Calu3 (cell line): ENCODE results near the gene CDK4. TPM values are rescaled to one million over a fixed set of nuclear protein-coding genes. Genes with fewer than 3 reads are reported as not detected.

Source experiments
- BruUV-seq: library from RNA; stranded (reverse); fragments of 400-500 nt; replicated peaks from 2 replicates; lab custom pipeline; 2021; lab: Mats Ljungman, UMichigan
- CTCF ChIA-PET: fragments of 300-600 bp; sonication (Branson Sonifier 250); formaldehyde crosslinking; loops from one replicate; lab custom pipeline; 2022; ENCODE audit warnings: antibody characterized with exemption; lab: Charles Lee
- DNase-seq: peaks from one replicate; pipeline ENCODE4 v3.0.0; 2022
- H3K27ac Mint-ChIP-seq: one replicate; pipeline ENCODE4 v1.8.0; 2022; ENCODE audit warnings: mixed read lengths; ENCODE audit not compliant: unreplicated experiment
- H3K27me3 Mint-ChIP-seq: one replicate; pipeline ENCODE4 v1.8.0; 2022; ENCODE audit warnings: mixed read lengths; ENCODE audit not compliant: unreplicated experiment
- H3K36me3 Mint-ChIP-seq: one replicate; pipeline ENCODE4 v1.8.0; 2022; ENCODE audit warnings: mild to moderate bottlenecking, moderate library complexity, mixed read lengths; ENCODE audit not compliant: insufficient read depth, unreplicated experiment
- H3K4me1 Mint-ChIP-seq: one replicate; pipeline ENCODE4 v1.8.0; 2022; ENCODE audit warnings: mild to moderate bottlenecking, low read depth, mixed read lengths; ENCODE audit not compliant: unreplicated experiment
- H3K4me3 Mint-ChIP-seq: one replicate; pipeline ENCODE4 v1.8.0; 2022; ENCODE audit warnings: mild to moderate bottlenecking, low read depth, moderate library complexity, mixed read lengths; ENCODE audit not compliant: unreplicated experiment
- H3K9me3 Mint-ChIP-seq: one replicate; pipeline ENCODE4 v1.8.0; 2022; ENCODE audit warnings: low read depth, mixed read lengths; ENCODE audit not compliant: unreplicated experiment
- CTCF ChIP-seq: fragments of 200-600 bp; IDR thresholded peaks from one replicate; pipeline ENCODE4 v1.8.0; 2022; ENCODE audit warnings: antibody characterized with exemption; ENCODE audit not compliant: unreplicated experiment
- intact Hi-C: fragments of 100-400 bp; cut with micrococcal nuclease; formaldehyde crosslinking; loops from one replicate; pipeline ENCODE4 v1.10.0; 2022; ENCODE audit not compliant: unreplicated experiment
- total RNA-seq: library from RNA; stranded (reverse); gene quantifications from 2 replicates; pipeline ENCODE4 v1.2.3, GENCODE V29; 2022

Gene CDK4
- total RNA-seq, 1 experiment from 2014 or later, result 188 TPM

GRCh38 chr12:57744194-57744776 is 7.8 kb downstream of the CDK4 start:
- no peaks in the 10 kb centered on the region for H3K9me3 Mint-ChIP-seq
- no peak for TF ChIP-seq CTCF
- peaks cover 38% of the 10 kb centered on the region for H3K4me1 Mint-ChIP-seq
- DNase-seq, result peak; percentile 76
- intact Hi-C loops, result no loop called here
- H3K27me3 Mint-ChIP-seq, result peaks cover 33% of the 10 kb centered on the region
- H3K36me3 Mint-ChIP-seq, result peaks cover 54% of the 10 kb centered on the region
- BruUV-seq, result TSS peak; percentile 4
- CTCF ChIA-PET, result interaction anchor here (0.8 to 1.8 kb wide), 6 partner anchors 9 to 161 kb away, joined by 3 to 8 read pairs (median 4); no protein-coding TSS in a partner anchor
- H3K4me3 Mint-ChIP-seq, result peak overlapping the region; percentile 93
- H3K27ac Mint-ChIP-seq, result peak overlapping the region; percentile 99

GRCh38 chr12:57743769-57744168 is 8.3 kb downstream of the CDK4 start:
- no peak for TF ChIP-seq CTCF
- DNase-seq, result no peak
- peaks cover 38% of the 10 kb centered on the region for H3K27me3 Mint-ChIP-seq
- peaks cover 41% of the 10 kb centered on the region for H3K4me1 Mint-ChIP-seq
- no peaks in the 10 kb centered on the region for H3K9me3 Mint-ChIP-seq
- H3K27ac Mint-ChIP-seq, result peak overlapping the region; percentile 99
- CTCF ChIA-PET, result interaction anchor here (1.5 to 1.8 kb wide), 2 partner anchors 9 to 13 kb away, joined by 5 to 8 read pairs; no protein-coding TSS in a partner anchor
- intact Hi-C loops, result no loop called here
- peak overlapping the region; percentile 93 for H3K4me3 Mint-ChIP-seq
- no TSS peak for BruUV-seq
- peaks cover 49% of the 10 kb centered on the region for H3K36me3 Mint-ChIP-seq

GRCh38 chr12:57741844-57742738 is 10.0 kb downstream of the CDK4 start:
- no peak for DNase-seq
- CTCF ChIA-PET, result interaction anchor here (0.6 kb wide), 1 partner anchor 19 kb away, joined by 3 read pairs; no protein-coding TSS in a partner anchor
- no peaks in the 10 kb centered on the region for H3K9me3 Mint-ChIP-seq
- H3K4me3 Mint-ChIP-seq, result no peak overlapping the region
- no peak for TF ChIP-seq CTCF
- peaks cover 46% of the 10 kb centered on the region for H3K27me3 Mint-ChIP-seq
- no TSS peak for BruUV-seq
- peaks cover 41% of the 10 kb centered on the region for H3K4me1 Mint-ChIP-seq
- peaks cover 32% of the 10 kb centered on the region for H3K36me3 Mint-ChIP-seq
- intact Hi-C loops, result no loop called here
- H3K27ac Mint-ChIP-seq, result no peak overlapping the region

- H3K9me3 Mint-ChIP-seq, result no peaks in the 10 kb centered on the region
- H3K4me1 Mint-ChIP-seq, result peaks cover 43% of the 10 kb centered on the region
- peaks cover 25% of the 10 kb centered on the region for H3K36me3 Mint-ChIP-seq
- no peak overlapping the region for H3K27ac Mint-ChIP-seq
- CTCF ChIA-PET, result no interaction called here
- no TSS peak for BruUV-seq
- intact Hi-C loops, result no loop called here
- TF ChIP-seq CTCF, result no peak
- no peak for DNase-seq
- peaks cover 53% of the 10 kb centered on the region for H3K27me3 Mint-ChIP-seq
- H3K4me3 Mint-ChIP-seq, result no peak overlapping the region
Measured at GRCh38 chr12:57741413-57741789, 10.7 kb downstream of the CDK4 start.
